A549 treated with AZD2906 at 1 μM for 4 hours (cell line): ENCODE data around the gene PRKACB. TPM values are rescaled to one million over a fixed set of nuclear protein-coding genes. Genes with fewer than 3 reads are reported as not detected.

Experiments used
- total RNA-seq: library from RNA; stranded (reverse); fragments of 200-300 nt; extraction: Qiagen RNA extraction; gene quantifications from 5 replicates; pipeline ENCODE4 v1.2.3, GENCODE V29; 2022

PRKACB gene
- 6.2 to 9.1 TPM (median 7.7 TPM) in 5 replicates for total RNA-seq

GRCh38 chr1:84143796-84144565, at the start of gene PRKACB:
TSS of gene PRKACB (plus strand) at chr1:84144271. CDS start at chr1:84144362, 91 bp downstream.

Other genes with a start within 250 kb of the PRKACB start
- 1.9 to 4.3 TPM (median 2.8 TPM) in 5 replicates for gene TTLL7, start 145.1 kb upstream of the PRKACB start, total RNA-seq
- 0.46 to 0.63 TPM (median 0.52 TPM) in 5 replicates for gene SAMD13, start 157.4 kb downstream of the PRKACB start, total RNA-seq